ENCODE results near the gene CFAP61. TPM values are rescaled to one million over a fixed set of nuclear protein-coding genes. Genes with fewer than 3 reads are reported as not detected.
A peak's percentile ranks its signal among the peaks of the same experiment; 100 is the strongest.
"Not testable (repeated sequence)": the region's sequence is repeated elsewhere in the genome, so short reads cannot be mapped to it uniquely, and the experiment has no call there.

CFAP61 gene
- total RNA-seq, 1 experiment from 2014 or later, result 0.35 TPM

- Histone ChIP-seq H3K4me3 (ENCODE audit: insufficient read depth, low read depth, low read length) (no peak overlapping the region), H3K27me3 (ENCODE audit: control insufficient read depth, insufficient read depth, low read length) (no peaks in the 10 kb centered on the region), H3K36me3 (replicated peaks; ENCODE audit: control insufficient read depth, insufficient read depth, low read length) (no peaks in the 10 kb centered on the region)
- DNase-seq, result no peak
Measured at GRCh38 chr20:20211988-20212518, 159.7 kb downstream of the CFAP61 start.

GRCh38 chr20:20212675-20213096, 160.4 kb downstream of the CFAP61 start:
- Histone ChIP-seq H3K27me3 (ENCODE audit: control insufficient read depth, insufficient read depth, low read length) (no peaks in the 10 kb centered on the region), H3K36me3 (replicated peaks; ENCODE audit: control insufficient read depth, insufficient read depth, low read length) (no peaks in the 10 kb centered on the region), H3K4me3 (ENCODE audit: insufficient read depth, low read depth, low read length) (no peak overlapping the region)
- DNase-seq, result no peak

- H3K36me3 ChIP-seq (replicated peaks; ENCODE audit: control insufficient read depth, insufficient read depth, low read length), result no peaks in the 10 kb centered on the region
- H3K27me3 ChIP-seq (ENCODE audit: control insufficient read depth, insufficient read depth, low read length), result no peaks in the 10 kb centered on the region
- no peak overlapping the region for H3K4me3 ChIP-seq (ENCODE audit: insufficient read depth, low read depth, low read length)
- no peak for DNase-seq
Measured at GRCh38 chr20:20213526-20214121, 161.3 kb downstream of the CFAP61 start.

GRCh38 chr20:20214757-20215275, 162.5 kb downstream of the CFAP61 start:
- peak; percentile 38 for DNase-seq
- H3K36me3 ChIP-seq (replicated peaks; ENCODE audit: control insufficient read depth, insufficient read depth, low read length), result no peaks in the 10 kb centered on the region

GRCh38 chr20:20215976-20216727, 163.8 kb downstream of the CFAP61 start:
- no peak overlapping the region for H3K4me3 ChIP-seq (ENCODE audit: insufficient read depth, low read depth, low read length)
- no peaks in the 10 kb centered on the region for H3K36me3 ChIP-seq (replicated peaks; ENCODE audit: control insufficient read depth, insufficient read depth, low read length)
- H3K27me3 ChIP-seq (ENCODE audit: control insufficient read depth, insufficient read depth, low read length), result no peaks in the 10 kb centered on the region
- no peak for DNase-seq

More at GRCh38 chr20:20214757-20215275, 162.5 kb downstream of the CFAP61 start:
- no peaks in the 10 kb centered on the region for H3K27me3 ChIP-seq (ENCODE audit: control insufficient read depth, insufficient read depth, low read length)
- no peak overlapping the region for H3K4me3 ChIP-seq (ENCODE audit: insufficient read depth, low read depth, low read length)

- no peaks in the 10 kb centered on the region for H3K27me3 ChIP-seq (ENCODE audit: control insufficient read depth, insufficient read depth, low read length)
- DNase-seq, result no peak
Measured at GRCh38 chr20:20216941-20217340, 164.6 kb downstream of the CFAP61 start.

DNA sequence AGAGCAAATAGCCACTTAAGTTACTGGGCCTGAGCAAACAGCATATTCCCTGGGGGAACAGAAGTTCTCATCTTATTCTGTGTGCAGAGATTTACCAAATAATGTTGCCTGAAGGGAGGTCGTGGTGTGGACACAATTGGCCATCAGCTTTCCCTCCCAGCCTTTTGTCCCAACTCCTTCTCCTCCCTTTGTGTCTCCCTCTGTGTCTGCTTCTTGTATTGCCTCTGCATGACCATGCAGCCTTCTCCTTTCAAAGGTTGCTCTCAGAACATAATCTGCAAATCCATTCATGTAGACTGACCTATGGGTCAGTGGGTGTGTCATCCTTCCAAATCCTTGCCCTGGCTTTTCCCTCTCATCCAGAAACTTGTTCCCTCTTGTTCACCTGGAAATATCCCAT, 165.3 kb downstream of the CFAP61 start:
- no peaks in the 10 kb centered on the region for H3K27me3 ChIP-seq (ENCODE audit: control insufficient read depth, insufficient read depth, low read length)
- no peak overlapping the region for H3K4me3 ChIP-seq (ENCODE audit: insufficient read depth, low read depth, low read length)
- DNase-seq, result no peak
- no peaks in the 10 kb centered on the region for H3K36me3 ChIP-seq (replicated peaks; ENCODE audit: control insufficient read depth, insufficient read depth, low read length)

More at GRCh38 chr20:20216941-20217340, 164.6 kb downstream of the CFAP61 start:
- no peak overlapping the region for H3K4me3 ChIP-seq (ENCODE audit: insufficient read depth, low read depth, low read length)
- H3K36me3 ChIP-seq (replicated peaks; ENCODE audit: control insufficient read depth, insufficient read depth, low read length), result no peaks in the 10 kb centered on the region

- not testable (repeated sequence) for H3K36me3 ChIP-seq (replicated peaks; ENCODE audit: control insufficient read depth, insufficient read depth, low read length); H3K27me3 ChIP-seq (ENCODE audit: control insufficient read depth, insufficient read depth, low read length); H3K4me3 ChIP-seq (ENCODE audit: insufficient read depth, low read depth, low read length); DNase-seq
Measured at GRCh38 chr20:20218106-20218505, 165.8 kb downstream of the CFAP61 start.

DNA sequence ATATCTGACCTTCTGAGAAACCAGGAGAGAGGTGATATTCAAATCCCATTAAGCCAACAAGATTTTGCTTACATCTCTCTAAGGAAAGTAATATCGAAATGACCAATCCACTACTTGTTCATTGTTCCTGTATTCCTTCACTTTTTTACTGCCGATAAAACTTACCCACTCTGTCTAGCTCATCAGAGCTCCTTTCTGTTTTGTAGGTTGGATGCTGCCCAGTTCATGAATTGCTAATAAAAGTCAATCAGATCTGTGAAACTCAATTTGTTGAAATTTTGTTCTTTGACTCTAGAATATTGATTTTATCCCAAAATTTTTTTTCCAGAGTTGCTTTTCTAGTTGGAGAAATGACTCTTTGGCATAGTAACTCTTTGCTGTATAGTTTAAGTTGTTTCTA, 166.7 kb downstream of the CFAP61 start:
- Histone ChIP-seq H3K36me3 (replicated peaks; ENCODE audit: control insufficient read depth, insufficient read depth, low read length) (no peaks in the 10 kb centered on the region), H3K27me3 (ENCODE audit: control insufficient read depth, insufficient read depth, low read length) (no peaks in the 10 kb centered on the region), H3K4me3 (ENCODE audit: insufficient read depth, low read depth, low read length) (no peak overlapping the region)
- no peak for DNase-seq

- DNase-seq, result no peak
- Histone ChIP-seq H3K4me3 (ENCODE audit: insufficient read depth, low read depth, low read length) (no peak overlapping the region), H3K36me3 (replicated peaks; ENCODE audit: control insufficient read depth, insufficient read depth, low read length) (no peaks in the 10 kb centered on the region), H3K27me3 (ENCODE audit: control insufficient read depth, insufficient read depth, low read length) (no peaks in the 10 kb centered on the region)
Measured at GRCh38 chr20:20220134-20220533, 167.8 kb downstream of the CFAP61 start.

- no peak overlapping the region for H3K4me3 ChIP-seq (ENCODE audit: insufficient read depth, low read depth, low read length)
- H3K36me3 ChIP-seq (replicated peaks; ENCODE audit: control insufficient read depth, insufficient read depth, low read length), result no peaks in the 10 kb centered on the region
- DNase-seq, result no peak
- no peaks in the 10 kb centered on the region for H3K27me3 ChIP-seq (ENCODE audit: control insufficient read depth, insufficient read depth, low read length)
Measured at GRCh38 chr20:20223981-20224380, 171.6 kb downstream of the CFAP61 start.

DNA sequence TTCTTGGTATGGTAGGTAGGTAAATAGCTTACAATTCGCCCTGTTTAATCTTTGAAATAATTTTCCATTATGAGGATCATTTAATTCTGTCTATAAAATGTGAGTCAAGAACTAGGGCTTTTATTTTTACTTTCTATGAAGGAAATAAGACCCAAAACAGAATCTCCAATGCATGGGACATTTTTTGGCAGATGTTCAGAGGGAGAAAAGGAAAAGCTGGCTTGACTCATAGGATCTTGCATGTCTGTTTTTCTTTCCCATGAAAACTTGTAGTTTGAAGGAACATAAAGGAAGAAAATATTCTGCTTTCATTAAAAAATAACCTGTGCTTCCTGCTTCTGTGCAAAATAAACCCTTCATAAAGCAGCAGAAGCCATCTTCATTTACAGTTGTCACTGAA, 172.5 kb downstream of the CFAP61 start:
- Histone ChIP-seq H3K36me3 (replicated peaks; ENCODE audit: control insufficient read depth, insufficient read depth, low read length) (no peaks in the 10 kb centered on the region), H3K27me3 (ENCODE audit: control insufficient read depth, insufficient read depth, low read length) (no peaks in the 10 kb centered on the region)
- no peak for DNase-seq

GRCh38 chr20:20225325-20226043, 173.2 kb downstream of the CFAP61 start:
- Histone ChIP-seq H3K4me3 (ENCODE audit: insufficient read depth, low read depth, low read length) (no peak overlapping the region), H3K27me3 (ENCODE audit: control insufficient read depth, insufficient read depth, low read length) (no peaks in the 10 kb centered on the region), H3K36me3 (replicated peaks; ENCODE audit: control insufficient read depth, insufficient read depth, low read length) (no peaks in the 10 kb centered on the region)
- DNase-seq, result peak; percentile 41

More for the DNA sequence above, 172.5 kb downstream of the CFAP61 start:
- no peak overlapping the region for H3K4me3 ChIP-seq (ENCODE audit: insufficient read depth, low read depth, low read length)

DNA sequence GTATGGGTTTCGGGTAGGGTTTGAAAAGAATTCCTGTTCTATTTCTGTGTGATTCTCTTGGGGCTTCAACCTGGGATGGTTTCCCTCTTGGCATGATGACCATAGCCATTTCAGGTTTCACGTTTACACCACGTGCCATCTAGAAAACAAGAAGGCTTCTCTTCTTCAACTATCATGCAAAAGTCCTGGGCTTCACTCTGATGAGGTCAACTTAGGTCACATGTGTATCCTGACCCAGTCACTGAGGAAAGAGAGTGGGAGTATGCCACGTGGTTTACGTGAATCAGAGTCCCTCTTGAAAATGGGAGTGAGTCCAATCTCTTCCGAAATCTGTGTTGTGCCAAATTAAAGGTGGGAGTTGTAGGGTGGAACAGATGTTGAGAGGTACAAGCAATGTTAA, 174.2 kb downstream of the CFAP61 start:
- no peak overlapping the region for H3K4me3 ChIP-seq (ENCODE audit: insufficient read depth, low read depth, low read length)
- no peak for DNase-seq
- no peaks in the 10 kb centered on the region for H3K27me3 ChIP-seq (ENCODE audit: control insufficient read depth, insufficient read depth, low read length)
- H3K36me3 ChIP-seq (replicated peaks; ENCODE audit: control insufficient read depth, insufficient read depth, low read length), result no peaks in the 10 kb centered on the region
